Measurements from ENCODE around the gene SLAIN2.

DNA sequence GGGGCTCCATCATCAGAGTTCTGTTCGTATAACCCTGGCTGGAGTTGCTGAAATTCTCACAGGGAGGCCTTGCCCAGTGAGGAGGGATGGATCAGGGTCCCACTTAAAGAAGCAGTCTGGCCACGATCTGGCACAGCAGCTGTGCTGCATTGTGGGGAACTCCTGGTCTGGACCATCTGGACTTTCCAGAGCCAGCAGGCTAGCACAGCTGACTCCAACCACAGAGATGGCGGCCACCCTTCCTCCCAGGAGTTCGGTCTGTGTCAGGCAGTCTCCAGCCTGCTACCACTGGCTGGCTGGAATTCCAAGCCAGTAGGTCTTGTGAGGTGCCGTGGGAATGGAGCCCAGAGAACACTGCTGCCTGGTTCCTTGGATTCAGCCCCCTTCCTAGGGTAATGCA is 62.0 kb downstream of the SLAIN2 start:
- TF ChIP-seq, protein P1, sequence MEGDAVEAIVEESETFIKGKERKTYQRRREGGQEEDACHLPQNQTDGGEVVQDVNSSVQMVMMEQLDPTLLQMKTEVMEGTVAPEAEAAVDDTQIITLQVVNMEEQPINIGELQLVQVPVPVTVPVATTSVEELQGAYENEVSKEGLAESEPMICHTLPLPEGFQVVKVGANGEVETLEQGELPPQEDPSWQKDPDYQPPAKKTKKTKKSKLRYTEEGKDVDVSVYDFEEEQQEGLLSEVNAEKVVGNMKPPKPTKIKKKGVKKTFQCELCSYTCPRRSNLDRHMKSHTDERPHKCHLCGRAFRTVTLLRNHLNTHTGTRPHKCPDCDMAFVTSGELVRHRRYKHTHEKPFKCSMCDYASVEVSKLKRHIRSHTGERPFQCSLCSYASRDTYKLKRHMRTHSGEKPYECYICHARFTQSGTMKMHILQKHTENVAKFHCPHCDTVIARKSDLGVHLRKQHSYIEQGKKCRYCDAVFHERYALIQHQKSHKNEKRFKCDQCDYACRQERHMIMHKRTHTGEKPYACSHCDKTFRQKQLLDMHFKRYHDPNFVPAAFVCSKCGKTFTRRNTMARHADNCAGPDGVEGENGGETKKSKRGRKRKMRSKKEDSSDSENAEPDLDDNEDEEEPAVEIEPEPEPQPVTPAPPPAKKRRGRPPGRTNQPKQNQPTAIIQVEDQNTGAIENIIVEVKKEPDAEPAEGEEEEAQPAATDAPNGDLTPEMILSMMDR (IDR thresholded peaks at IDR 0.05), result no peak
- TF ChIP-seq POLR2A (IDR thresholded peaks at IDR 0.05) (no peak), POLR2AphosphoS5 (IDR thresholded peaks at IDR 0.05) (no peak)
